ENCODE measurements around the gene ZNF816. TPM values are rescaled to one million over a fixed set of nuclear protein-coding genes. Genes with fewer than 3 reads are reported as not detected.
"Not testable (repeated sequence)": the region's sequence is repeated elsewhere in the genome, so short reads cannot be mapped to it uniquely, and the experiment has no call there.

The ZNF816 gene
- polyA plus RNA-seq, 5 donors, result 12.0 to 21.6 (median 18.9) TPM

GRCh38 chr19:52963247-52963618, 552 bp upstream of the ZNF816 start:
- DNase-seq, result no peak

- DNase-seq, result no peak
These were observed 700 bp downstream of the ZNF816 start for GRCh38 chr19:52961981-52962380.

DNA sequence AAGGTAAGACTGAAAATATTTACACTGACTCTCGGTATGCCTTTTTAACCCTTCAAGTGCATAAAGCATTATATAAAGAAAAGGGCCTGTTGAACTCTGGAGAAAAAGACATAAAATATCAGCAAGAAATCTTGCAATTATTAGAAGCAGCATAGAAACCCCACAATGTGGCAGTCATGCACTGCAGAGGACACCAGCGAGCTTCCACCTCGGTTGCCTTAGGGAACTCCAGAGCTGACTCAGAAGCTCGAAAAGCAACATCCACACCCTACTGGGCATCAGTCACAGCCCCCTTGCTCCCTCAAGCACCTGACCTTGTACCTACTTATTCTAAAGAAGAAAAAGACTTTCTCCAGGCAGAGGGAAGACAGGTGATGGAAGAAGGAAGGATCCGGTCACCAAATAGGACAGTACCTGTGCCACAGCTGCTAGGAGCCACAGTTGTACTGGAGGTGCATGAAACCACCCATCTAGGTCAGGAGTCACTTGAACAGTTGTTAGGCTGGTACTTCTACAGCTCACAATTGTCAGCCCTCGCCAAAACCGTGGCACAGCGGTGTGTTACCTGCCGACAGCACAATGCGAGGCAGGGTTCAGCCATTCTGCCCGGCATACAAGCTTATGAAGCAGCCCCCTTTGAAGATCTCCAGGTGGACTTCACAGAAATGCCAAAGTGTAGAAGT, 2.9 kb downstream of the ZNF816 start:
- DNase-seq, result no peak

DNA sequence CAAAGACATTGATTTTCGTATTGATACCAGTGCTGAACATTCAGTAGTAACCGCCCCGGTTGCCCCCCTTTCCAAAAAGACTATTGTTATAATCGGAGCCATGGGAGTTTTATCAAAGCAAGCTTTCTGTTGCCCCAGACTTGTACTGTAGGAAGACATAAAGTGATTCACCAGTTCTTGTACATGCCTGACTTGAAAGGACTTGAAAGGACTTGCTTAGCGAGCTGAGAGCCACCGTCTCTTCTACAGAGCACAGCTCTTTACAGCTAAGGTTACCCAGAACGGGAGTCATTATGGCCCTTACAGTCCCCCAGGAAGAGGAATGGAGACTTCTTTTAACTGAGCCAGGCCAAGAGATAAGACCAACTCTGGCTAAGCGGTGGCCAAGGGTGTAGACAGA, 5.1 kb downstream of the ZNF816 start:
- no peak for DNase-seq

DNA sequence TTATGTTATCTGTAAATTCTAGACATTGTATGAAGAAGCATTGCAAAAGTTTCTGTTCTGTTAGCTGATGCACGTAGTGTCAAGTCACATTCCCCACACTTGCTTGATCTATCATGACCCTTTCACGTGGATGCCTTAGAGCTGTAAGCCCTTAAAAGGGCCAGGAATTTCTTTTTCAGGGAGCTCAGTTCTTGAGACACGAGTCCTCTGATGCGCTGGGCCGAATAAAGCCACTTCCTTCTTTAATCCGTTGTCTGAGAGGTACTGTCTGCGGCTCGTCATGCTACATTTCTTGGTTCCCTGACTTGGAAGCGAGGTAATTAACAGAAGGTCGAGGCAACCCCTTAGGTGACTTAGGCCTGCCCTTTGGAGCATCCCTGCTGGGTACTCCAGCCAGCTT, 5.8 kb downstream of the ZNF816 start:
- DNase-seq, result no peak

GRCh38 chr19:52949422-52949821, 13.3 kb downstream of the ZNF816 start:
- DNase-seq, result no peak

GRCh38 chr19:52948025-52948770, 14.5 kb downstream of the ZNF816 start:
- DNase-seq, result no peak

- DNase-seq, result peak in 1 of 2 donors; percentile 71
These were observed 16.1 kb downstream of the ZNF816 start for GRCh38 chr19:52946322-52947310.

- no peak for DNase-seq
These were observed 16.9 kb downstream of the ZNF816 start for GRCh38 chr19:52945652-52946321.

DNA sequence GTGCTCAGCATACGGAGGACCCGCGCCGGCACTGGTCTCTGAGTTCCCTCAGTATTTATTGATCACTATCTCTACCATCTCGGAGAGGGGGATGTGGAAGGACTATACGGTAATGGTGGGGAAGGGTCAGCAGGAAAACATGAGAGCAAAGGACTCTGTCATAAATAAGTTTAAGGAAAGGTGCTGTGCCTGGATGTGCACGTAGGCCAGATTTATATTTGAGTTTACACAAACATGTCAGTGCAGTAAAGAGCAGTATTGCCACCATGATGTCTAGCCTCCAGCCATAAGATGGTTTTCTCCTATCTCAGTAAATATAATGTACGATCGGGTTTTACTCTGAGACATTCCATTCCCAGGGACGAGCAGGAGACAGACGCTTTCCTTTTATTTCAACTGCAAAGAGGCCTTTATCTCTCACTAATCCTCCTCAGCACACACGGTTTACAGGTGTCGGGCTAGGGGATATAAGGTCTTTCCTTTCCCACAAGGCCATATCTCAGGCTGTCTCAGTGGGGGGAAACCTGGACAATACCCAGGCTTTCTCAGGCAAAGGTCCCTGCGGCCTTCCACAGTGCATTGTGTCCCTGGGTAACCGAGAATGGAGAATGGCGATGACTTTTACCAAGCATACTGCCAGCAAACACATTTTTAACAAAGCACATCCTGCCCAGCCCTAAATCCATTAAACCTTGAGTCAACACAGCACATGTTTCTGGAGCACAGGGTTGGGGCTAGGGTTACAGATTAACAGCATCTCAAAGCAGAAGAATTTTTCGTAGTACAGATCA, 17.8 kb downstream of the ZNF816 start:
- DNase-seq, result not testable (repeated sequence)

DNA sequence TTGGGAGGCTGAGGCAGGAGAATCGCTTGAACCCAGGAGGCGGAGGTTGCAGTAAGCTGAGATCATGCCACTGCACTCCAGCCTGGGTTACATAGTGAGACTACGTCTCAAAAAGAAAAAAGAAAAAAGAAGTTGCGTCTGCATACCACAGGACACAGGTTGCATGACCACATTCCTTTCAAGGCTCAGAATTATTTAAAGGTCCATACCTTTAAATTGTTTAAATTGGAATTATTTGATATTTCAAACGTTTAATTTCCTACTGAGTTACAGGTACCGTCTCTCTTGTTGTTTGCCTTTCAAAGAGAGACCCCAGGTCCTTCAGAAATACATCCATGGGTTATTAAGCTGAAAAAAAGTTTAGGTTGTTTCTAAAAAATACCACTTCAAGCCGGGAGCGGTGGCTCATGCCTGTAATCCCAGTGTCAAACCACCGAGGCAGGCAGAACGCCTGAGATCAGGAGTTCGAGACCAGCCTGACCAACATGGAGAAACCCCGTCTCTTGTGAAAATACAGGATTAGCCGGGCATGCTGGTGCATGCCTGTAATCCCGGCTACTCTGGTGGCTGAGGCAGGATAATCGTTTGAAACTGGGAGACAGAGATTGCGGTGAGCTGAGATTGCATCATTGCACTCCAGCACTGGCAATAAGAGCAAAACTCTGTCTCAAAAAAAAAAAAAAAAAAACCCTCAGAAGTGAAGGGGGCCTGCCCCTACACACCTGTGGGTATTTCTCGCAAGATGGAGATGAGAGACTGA, 18.6 kb downstream of the ZNF816 start:
- no peak for DNase-seq

DNA sequence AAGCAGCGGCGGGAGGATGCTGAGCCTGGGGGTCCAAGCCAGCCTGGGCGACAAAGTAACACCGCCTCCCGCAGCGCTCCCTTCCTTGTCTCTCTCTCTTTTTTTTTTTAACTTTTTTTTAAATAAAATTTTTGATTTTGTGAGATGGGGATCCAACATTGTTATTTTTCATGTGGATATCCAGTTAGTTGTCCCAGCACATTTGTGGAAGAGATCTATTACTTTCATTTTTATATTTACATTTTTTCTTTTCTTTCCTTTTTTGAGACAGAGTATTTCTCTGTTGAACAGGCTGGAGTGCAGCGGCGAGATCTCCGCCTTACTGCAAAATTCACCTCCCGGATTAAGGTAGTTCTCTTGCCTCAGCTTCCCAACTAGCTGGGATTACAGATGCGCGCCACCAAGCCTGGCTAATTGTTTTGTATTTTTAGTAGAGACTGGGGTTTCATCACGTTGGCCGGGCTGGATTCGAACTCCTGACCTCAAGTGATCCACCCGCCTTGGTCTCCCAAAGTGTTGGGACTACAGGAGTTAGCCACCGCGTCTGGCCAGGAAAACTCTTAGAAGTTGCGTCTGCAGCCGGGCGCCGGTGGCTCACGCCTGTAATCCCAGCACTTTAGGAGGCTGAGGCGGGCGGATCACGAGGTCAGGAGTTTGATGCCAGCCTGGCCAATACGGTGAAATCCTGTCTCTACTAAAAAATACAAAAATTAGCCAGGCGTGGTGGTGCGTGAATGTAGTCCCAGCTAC, 19.4 kb downstream of the ZNF816 start:
- no peak for DNase-seq

DNA sequence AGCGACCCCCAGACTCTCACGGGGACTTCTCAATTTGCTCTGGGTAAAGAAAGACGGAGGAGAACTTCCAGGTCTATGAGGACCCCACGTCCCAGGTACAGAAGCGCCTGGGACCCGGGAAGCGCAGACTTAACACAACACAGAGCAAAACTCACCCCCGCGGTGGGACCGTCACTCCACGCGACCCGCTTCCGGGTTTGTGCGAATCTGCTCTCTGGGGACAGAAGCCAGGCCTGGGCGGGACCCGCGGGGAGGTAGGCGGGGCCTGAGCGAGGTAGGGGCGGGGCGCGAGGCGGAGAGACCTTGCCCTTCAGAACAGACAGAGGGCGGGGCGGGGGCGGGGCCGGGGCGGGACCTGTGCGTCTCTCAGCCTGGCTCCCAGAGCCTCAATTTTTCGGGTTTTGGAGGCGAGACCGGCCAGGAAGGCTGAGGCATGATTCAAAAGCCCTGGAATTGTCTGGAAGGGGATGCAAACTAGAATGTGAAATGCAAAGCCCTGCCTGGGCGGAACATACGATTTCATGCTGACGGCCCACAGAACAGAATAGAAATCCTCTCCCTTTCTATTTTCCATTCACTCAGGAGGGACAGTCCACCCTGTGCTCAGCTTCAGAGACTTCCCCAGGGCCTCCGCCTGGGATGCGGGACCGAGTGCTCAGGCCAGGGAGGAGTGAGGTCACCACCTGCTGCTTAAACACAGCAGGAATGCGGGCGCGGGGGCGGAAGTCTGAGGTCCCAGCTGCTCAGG, 20.1 kb downstream of the ZNF816 start:
- peak; percentile 86 to 87 for DNase-seq

- DNase-seq, result no peak
These were observed 20.7 kb downstream of the ZNF816 start for GRCh38 chr19:52941941-52942385.

DNA sequence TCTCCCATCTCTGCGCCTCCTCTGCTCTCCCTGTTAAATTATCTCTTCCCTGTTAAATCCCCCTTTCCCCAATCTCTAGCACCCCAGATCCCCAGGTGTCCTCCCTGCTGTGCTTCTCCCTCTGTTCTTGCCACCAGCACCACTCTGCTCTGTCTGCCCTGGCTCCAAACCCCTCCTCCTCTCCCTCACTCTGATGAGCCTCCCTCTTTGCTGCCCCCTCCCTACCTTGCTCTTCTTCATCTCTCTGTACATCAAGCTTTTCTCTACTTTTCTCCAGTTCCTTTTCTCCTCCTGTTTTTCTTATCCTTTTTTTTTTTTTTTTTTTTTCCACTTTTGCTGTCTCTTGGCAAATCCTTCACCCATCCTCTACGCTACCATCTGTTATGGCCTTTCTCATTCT, 21.2 kb downstream of the ZNF816 start:
- not testable (repeated sequence) for DNase-seq

- DNase-seq, result not testable (repeated sequence)
These were observed 21.8 kb downstream of the ZNF816 start for GRCh38 chr19:52940905-52941304.

GRCh38 chr19:52938761-52939160, 23.9 kb downstream of the ZNF816 start:
- no peak for DNase-seq

DNA sequence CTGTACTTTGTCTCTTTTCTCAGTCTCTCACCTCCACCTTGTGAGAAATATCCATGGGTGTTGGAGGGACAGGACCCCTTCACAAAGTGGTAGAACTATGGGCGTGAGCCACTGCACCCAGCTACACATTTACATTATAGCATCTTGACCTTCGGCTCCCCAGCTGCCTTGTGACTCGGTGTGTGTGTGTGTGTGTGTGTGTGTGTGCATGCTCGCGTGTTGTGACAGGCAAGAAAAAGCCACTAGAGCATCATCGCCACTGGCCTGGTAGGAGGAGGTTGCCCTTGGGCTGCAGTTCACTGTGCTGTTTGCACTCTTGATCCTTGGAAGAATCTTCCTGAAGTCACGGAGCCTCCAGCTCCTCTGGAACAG, 25.7 kb downstream of the ZNF816 start:
- no peak for DNase-seq
